Measurements from ENCODE around the gene ADCK1.
"Not testable (repeated sequence)": the region's sequence is repeated elsewhere in the genome, so short reads cannot be mapped to it uniquely, and the experiment has no call there.

Gene ADCK1

DNA sequence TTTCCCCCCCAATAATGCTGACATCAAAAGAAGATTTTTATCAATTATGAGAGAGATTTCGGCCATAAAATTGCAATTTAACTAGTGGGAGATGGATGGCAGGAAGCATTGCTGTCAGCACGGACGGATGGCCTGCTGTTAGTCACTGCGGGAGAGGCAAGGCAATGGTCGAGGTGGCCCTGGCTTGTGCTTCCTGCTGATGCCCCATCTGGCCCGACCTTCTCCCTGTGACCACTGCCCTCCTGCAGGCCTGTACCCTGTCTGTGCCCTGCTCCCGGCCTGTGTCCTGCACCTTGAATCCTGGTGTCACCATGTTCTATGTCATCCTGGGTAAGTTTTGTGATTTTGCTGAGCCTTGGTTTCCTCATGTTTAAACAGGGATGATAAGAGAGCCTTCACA lies 67.6 kb downstream of the ADCK1 start:
- DNase-seq = no peak

DNA sequence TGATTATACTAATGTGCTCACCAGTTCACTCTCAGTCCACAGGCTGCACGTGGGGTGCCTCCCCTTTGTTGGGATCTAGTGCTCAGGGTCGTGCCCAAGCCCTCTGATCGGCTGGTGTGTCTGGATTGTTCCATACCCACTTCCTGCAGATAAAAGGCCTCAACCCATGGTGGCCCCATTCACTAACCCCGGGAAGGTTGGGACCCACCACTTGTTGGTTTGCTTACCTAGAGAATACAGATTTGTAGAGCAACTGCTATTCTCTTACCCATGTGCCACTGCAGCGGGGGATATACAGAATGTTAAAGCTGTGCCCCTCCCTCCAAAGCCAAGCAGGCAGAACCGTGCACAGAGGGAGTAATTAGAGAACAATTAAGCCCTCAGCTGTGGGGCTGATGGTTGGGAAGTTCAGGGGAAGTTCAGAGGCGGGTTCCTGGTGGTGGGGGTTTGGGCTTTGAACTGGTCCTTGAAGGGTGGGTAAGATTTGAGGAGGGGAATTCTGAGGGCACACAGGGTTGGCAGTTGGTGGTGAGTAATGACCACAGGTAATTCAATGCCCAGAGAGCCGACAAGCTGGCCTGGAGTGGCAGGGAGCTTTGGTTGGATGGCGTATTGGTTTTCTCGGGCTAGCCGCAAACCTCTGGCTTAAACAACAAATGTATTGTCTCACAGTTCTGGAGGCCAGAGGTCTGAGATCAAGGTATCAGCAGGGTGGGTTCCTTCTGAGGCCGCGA lies 68.8 kb downstream of the ADCK1 start:
- no peak for DNase-seq

DNA sequence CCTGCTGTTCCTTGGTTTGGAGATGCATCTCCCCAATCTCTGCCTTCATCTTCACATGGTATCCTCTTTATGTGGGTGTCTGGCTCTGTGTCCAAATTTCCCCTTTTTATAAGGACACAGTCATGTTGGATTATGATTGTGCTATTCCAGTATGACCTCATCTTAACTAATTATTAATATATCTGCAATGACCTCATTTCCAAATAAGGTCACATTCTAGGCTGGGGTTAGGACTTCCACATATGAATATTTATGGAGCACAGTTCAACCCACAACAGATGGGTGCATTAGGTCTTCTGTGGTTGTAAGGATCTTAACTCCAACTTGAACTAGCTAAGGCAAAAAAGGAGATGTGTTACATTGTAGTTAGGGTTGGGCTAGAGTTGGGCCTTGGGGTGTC lies 69.4 kb downstream of the ADCK1 start:
- no peak for DNase-seq

DNA sequence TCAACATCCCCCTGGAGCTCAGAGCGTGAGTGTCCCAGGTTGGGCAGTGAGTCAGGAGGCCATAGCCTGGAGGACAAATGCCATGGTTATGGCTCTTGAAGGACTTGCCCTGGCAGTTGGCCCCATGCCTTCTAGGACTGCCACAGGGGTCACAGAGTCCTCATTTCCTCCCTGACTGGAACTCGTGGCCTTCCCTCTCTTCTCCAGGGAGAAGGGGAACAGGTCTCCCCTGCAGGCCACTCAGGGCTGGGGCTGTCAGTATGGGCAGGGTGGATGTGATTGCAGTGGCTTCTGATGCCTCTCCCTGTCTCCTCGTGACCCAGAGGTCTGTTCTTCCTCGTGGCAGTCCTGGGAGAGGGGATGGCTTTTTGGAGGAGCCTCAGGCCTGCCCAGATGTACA lies 70.7 kb downstream of the ADCK1 start:
- no peak for DNase-seq

DNA sequence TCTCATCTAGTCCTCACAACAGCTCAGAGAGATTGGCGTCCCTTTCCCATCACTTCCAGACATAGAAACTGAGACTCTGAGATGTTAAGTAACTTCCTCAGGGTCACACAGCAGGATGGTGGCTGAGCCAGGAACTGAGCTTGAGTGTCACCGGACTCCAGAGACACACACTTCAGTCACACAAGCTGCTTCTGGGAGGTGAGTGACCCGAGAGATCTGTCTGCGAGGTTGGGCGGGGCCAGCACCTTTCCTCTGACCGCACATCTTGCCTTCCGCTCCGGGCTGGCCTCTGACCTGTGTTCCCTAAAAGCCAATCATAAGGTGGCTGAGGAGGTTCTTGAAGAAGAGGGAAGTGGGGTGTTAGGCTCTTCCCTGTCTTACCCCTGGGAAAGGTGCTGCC lies 72.2 kb downstream of the ADCK1 start:
- DNase-seq = no peak

DNA sequence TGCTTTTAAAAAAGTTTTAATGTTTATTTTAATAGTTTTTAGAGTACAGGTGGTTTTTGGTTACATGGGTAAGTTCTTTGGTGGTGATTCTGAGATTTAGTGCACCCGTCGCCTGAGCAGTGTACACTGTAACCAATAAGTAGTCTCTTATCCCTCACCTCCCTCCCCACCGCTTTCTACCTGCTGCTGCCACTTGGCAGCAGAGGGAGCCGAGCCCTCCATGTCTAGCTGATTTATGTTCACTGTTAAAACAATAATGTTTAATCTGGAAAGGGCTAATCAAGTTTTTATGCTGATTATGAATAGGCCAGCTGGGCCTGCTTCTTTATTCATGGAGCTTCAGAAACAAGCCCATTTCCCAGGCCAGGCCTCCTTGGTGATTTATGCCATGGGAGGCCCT lies 73.1 kb downstream of the ADCK1 start:
- no peak for DNase-seq

DNA sequence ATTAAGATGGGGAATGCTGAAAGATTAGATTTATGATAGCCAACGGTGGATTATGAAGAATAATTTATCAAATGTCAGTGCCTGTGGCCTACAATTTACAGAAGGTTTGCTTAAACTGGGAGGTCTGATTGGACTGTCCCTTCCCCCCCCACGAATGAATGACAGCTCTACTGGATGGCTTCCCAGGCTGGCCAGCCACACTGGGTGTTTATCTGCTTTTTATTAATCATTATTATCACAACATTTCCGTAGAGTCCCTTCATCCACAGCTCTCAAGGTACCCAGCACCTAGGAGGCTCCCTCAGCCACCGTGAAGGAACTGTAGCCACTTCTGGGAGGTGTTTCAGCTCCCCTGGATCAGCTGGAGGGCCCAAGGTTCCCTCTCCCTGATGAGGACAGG lies 78.9 kb downstream of the ADCK1 start:
- DNase-seq = no peak

DNA sequence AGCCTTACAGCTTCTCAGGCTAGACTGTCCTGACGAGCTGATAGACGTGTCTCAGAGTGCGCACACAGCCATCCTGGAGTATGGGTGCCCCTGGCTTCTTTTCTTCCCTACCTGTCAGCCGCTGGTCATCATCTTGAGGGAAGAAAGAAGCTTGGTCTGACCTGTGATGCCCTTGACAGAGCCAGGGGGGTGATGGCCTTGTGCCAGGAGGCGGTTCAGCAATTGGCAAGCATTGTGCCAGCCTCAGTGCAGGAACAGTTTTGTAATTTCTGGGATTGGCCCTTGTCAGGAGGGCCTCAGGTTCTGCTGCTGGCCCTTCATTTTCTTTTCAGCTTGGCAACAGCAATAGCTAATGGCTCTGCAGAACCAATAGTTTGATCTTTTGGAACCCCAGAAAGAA lies 80.1 kb downstream of the ADCK1 start:
- no peak for DNase-seq

DNA sequence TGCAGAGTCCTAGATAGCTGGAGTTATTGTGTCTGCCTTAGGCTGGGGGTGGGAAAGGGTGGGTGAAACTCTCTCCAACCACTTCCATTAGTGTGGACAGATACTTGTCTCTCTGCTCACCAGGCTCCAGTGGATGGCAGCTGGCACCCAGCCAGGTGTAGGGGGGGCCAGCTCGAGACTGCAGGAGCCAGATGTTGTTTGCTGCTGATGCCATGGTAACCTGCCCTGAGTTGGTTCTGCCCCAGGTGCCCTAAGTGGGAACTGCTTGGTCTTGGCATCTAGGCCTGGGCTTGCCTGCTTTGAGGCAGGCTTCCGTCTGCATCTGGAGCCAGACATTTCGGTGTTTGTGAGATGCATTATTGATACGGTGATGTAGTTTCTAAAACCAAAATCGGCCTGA lies 82.2 kb downstream of the ADCK1 start:
- peak; percentile 73 for DNase-seq

DNA sequence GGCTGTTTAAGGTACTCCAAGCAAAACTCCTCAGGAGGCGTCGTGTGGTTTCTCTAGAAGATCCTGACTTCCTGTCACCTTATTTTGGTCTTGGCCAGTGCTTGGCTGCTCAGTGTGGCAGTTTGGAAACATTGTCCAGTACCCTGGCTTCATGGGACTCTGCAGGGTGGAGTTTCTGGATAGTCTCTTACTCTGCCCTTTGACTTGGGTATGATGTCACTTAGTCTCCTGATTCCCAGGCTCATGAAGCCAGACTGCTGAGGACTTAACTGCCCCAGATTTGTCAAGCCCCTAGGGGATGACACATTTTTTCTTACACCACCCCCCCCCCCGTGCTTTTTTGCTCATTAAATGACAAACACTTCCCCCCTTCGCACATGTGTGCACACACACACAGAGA lies 82.7 kb downstream of the ADCK1 start:
- DNase-seq = no peak

DNA sequence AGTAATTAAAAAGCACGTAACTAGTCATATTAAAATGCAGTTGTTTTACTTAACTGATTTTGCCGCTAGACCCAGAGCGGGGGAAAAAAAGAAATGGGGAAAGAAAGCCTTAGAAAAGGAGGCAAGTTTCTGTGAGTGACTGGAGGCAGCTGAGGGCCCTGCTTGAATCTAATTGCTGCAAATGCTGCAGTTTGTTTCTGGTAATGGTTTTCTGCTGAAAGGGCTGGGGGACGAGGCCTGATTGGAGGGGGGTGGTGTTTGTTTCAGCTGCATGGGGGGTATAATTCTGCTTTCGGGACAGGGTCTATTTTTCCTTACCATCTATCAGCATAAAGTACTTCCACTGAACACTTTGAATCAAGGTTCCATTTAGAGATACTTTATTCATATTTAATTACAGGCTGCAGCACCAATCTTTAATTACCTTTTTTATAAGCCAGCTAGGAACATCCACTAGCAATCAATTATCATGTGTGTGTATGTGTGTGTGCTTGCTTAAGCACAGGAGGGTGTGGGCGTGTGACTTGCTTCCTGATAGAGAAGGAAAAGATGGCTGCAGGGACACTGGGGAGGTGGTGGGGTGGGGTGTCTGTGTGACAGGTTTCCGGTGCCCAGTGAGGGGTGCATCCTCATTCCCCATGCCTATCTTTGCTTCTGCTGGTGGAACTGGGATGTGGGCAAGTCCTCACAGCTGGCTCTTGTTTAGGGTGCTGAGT lies 83.4 kb downstream of the ADCK1 start:
- no peak for DNase-seq

DNA sequence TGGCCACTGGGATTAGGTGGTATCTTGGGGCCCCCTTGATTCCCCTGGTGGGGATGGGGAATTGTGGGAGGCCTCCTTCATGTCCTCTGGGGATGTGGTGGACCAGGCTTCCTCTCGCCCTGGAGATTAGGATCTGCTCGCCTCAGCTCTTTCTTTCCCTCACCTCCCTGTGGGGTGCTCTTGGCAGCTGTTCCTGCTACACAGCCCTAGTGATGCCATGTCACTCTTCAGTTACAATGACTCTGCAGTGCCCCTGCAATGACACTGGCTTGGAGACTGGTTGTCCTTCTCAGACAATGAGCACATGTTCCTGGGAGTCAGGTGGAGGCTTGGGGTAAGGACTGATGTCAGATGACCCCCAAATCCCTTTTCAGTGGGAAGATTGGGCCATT lies 83.9 kb downstream of the ADCK1 start:
- DNase-seq = no peak

DNA sequence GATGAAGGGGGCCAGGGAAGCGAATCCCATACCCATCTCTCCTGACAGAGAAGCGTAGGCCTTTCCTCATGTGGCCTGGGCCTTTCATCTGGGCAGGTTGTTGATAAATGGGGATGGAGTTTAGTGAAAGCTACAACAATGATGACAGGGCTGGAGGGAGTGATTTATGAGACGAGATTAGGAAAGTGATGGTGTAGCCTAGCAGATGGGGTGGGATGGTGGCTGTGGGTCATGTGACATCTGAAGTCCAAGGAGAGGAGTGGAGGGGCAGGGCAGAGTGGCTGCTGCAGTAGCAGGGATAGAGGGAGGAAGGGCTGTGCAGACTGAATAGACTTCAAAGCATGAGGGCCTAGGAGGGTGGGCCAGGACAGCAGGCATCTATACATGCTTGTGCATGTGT lies 85.5 kb downstream of the ADCK1 start:
- no peak for DNase-seq

DNA sequence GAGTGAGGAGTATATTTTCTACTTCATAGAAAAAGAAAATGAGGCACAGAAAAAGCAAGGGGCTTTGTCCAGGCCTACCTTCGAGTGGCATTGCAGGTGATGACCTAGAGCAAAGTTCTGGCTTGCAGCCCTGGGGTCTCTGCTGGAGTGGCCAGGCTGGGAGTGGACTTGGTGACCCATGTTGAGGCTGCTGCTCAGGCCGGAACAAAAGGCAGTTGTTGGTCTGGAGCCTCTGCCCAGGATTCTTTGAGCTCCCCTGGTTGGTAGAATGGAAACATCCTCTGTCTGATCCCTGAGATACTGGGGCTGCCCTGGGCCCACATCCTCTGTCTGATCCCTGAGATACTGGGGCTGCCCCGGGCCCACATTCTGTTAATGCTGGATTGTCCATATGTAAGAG lies 86.1 kb downstream of the ADCK1 start:
- no peak for DNase-seq

DNA sequence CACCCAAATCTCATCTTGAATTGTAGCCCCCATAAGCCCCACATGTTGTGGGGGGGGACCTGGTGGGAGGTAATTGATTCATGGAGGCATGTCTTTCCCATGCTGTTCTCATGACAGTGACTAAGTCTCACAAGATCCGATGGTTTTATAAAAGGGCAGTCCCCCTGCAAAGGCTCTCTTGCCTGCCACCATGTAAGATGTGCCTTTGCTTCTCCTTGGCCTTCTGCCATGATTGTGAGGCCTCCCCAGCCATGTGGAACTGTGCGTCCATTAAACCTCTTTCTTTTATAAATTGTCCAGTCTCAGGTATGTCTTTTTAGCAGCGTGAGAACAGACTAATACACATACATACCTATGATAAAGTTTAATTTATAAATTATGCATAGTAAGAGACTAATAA lies 89.0 kb downstream of the ADCK1 start:
- DNase-seq = not testable (repeated sequence)

DNA sequence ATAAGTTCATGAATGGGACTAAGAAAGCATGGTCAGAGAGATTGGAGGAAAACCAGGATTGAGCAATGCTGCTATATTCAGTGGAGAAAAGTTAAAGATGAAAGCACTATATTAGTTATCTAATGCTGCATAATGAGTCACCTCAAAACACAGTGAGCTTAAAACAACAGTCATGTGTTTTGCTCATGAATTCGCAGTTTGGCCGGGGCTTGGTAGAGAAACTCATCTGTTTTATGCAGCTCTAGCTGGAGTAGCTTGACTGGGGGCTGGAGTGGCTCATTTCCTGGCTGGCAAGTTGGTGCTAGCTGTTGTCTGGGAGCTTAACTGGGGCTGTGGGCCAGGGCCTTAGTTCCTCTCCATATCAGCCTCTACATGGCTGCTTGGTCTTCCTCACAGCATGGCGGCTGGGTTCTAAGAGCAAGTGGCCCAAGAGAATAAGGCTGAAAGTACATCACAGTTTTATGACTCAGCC lies 90.1 kb downstream of the ADCK1 start:
- no peak for DNase-seq

DNA sequence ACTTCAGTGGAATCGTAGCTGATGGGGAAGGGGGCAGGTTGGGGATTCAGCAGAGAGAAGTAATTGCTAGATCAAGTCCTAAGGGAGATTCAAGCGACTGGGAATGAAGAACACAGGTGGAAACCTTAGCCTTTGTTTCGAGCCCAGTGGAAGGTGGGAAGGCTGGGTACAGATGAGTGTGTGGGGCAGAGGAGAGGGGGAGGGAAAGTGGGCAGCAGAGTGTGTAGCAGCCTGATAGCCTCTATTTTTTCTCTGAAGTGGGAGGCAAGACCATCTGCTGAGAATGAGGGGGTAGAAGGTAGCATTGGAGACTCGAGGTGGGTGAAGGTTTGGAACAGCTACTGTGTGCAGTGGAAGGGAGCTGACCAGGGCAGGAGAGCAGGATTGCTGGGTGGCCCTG lies 91.0 kb downstream of the ADCK1 start:
- no peak for DNase-seq

DNA sequence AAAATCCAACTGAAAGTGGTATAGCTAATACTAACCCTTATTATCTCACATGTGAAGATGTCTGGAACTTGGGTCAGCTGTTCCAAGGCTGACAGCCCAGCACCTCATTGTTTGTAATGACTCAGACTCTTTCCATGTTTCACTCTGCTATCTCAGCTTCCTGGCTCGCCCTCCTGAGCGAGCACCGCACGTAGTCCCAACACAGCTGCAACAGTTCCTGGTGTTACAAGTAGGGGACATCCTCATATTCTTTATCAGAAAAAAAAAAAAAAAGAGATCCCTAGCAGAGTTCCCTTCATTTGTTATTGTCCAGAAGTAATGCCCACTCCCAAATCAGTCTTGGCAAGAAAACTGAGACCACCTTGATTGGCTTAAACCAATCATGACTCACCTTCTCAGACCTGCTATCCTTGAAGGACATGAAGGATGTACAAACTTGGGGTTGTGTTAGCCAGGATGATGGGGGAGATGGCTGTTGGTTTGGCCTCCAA lies 92.5 kb downstream of the ADCK1 start:
- no peak for DNase-seq

DNA sequence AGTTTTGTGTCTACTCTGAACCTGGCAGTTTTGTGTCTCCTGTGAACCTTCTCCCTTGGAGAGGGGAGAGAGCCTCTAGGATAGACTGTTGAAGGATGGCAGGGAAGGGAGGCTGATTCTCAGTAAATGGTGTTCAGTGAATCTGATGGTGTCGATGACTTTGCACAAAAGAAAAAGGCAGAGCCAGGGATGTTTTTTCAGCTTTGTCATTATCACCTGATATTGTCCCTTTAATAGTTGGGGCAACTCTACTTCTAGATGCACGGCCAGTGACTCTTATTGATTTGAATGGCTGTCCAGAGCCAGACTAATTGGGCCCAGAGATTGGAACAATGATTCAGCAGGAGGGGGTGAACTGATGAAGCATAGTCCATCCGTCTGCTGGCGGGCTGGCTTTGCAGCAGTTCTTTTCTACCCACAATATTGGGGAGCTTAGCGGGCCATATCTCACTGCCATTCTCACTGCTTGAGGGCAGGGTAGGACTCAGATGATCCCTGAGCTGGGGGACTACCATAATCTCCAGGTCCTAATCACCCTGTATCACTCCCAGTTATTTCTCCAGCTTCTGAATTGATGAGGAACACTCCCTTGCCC lies 93.1 kb downstream of the ADCK1 start:
- no peak for DNase-seq

DNA sequence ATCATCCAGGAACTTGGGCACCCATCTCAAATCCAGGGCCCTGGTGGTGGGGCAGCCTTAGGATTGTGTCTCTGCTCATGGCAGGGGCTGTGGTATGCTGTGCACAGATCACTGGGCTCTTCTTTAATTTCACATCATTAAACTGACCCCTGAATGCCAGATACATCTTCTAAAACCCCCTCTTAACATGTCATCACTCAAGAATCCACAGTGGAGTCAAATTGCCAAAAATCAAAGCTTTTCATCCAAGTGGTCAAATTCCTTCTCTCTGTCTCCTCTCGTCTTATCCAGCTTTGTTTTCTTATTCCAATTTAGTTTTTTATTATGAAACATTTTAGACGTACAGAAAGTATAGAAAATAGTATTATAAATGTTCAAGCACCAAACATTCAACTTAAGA lies 97.5 kb downstream of the ADCK1 start:
- DNase-seq = no peak

DNA sequence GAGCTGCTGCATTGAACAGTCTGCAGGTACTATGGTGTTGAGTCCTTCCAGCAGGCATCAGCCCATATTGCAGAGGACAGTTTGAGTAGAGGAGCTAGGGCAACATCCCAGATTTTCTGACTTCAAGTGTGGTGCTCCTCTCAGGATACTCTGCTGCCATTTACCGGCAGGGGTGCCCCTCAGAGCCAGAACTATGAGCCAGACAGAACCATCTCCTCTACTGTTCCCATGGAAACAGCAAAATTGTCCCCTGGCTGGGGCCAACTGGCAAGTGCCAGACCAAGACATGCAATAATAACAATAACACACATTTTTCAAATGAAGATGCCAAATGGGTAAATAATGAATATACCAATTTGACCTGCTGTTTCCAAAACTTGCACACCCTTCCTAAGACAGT lies 102.9 kb downstream of the ADCK1 start:
- DNase-seq = no peak

DNA sequence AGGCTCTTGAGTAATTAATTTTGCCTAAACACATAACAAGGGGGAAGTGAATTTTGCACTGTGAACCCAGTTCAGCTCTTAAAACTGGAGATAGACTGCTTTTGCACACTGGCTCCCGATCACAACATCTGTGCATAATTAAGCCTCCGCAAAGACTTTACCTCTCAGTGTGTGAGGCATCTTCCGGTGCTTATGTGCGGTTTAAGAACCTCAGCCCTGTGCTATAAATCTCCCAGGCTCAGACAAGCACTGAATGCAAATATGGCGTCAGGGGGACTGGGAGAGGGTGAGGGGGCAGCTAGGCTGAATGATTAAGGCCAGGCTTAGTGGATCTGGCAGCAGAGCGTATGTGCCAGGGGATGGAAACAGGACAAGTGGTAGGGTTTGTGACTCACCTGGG lies 103.3 kb downstream of the ADCK1 start:
- no peak for DNase-seq

DNA sequence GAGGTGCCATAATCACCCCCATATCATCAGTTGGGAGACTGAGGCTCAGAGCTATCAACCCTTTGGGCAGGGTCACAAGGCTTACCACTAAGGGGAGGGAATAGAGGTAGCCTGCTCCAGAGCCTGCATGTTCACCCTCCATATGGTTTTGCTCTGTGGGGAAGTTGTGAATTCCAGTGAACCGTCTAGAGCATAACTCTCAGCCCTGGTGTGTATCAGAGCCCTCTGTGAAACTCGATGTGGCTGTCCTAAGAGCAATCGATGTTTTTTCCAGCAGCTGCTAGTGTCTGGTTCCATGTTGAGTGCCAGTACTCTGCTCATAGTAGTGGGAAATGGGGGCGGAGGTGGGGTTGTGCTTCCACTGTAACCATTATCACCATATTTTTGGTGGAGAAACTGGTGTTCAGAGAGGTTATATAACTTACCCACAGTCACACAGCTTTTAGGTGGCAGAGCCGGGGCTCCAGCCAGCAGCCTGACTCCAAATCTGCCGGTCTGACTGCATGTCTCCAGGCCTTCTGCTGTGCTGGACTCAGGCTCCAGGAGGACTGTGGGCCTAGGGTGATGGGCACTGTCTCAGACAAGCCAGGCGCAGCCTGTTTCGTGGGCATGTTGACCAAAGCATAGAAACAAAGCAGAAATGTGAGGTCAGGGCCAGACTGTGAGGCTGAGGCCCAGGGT lies 104.2 kb downstream of the ADCK1 start:
- no peak for DNase-seq

DNA sequence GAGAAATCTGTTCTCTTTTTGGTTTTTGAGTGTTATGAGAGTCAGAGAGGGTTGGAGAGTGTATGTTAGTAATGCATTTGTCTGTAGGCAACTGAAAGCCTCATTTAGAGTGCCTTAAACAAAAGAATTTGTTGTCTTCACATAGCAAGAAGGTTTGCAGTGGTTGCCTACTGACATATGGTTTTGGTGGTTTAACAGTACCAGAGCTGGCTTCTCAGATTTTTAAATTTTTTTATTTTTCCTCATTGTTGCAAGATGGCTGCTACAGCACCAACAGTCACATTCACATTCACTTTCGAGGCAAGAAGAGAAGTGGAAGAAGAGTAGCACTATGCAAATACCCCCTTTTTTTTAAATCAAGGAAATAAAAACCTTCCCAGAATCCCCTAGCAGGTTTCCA lies 106.5 kb downstream of the ADCK1 start:
- DNase-seq = no peak

All from NCI-H524 treated with DMSO at 0.1 percent for 48 hours (cell line).